Gastrocnemius medialis (tissue), 4 donors: Measurements from ENCODE around the gene AKR1B15. TPM values are rescaled to one million over a fixed set of nuclear protein-coding genes. Genes with fewer than 3 reads are reported as not detected.
"Not testable (repeated sequence)": the region's sequence is repeated elsewhere in the genome, so short reads cannot be mapped to it uniquely, and the experiment has no call there.

ENCODE experiments used
- ATAC-seq, 2 donors: fragments of 150-250 bp; one replicate each; pipeline ENCODE4 v1.9.1; 2016
- DNase-seq, 2 donors: peaks; one replicate each; pipeline ENCODE4 v3.0.0-alpha.2; 2019
- H3K27ac ChIP-seq, 4 donors: fragments of 200-600 bp; sonication (generic); 1 replicate in 1 of 4; 2 replicates in 3 of 4; pipeline ENCODE4 v1.5.1; 2016 to 2018; ENCODE audit warnings: mild to moderate bottlenecking in 2 of 4, moderate library complexity in 1 of 4
- H3K27me3 ChIP-seq, 3 donors: fragments of 200-600 bp; sonication (generic) in 2 of 3; 1 replicate in 1 of 3; 2 replicates in 2 of 3; pipeline versions ENCODE4 v1.5.1 to v1.6.0; 2016 to 2019; ENCODE audit warnings: mild to moderate bottlenecking in 1 of 3, moderate library complexity in 1 of 3
- H3K36me3 ChIP-seq, 2 donors: fragments of 200-600 bp; sonication (generic) in 1 of 2; one replicate each; pipeline ENCODE4 v1.5.1; 2017 to 2018
- H3K4me1 ChIP-seq, 2 donors: fragments of 200-600 bp; sonication (generic) in 1 of 2; one replicate each; pipeline ENCODE4 v1.5.1; 2016 to 2017; ENCODE audit warnings: mild to moderate bottlenecking in 2 of 2
- H3K4me3 ChIP-seq, 4 donors: fragments of 200-600 bp; sonication (generic) in 3 of 4; 1 replicate in 1 of 4; 2 replicates in 3 of 4; pipeline ENCODE4 v1.5.1; 2016 to 2019; ENCODE audit warnings: mild to moderate bottlenecking in 2 of 4
- H3K9me3 ChIP-seq, 3 donors: fragments of 200-600 bp; sonication (generic) in 2 of 3; 1 replicate in 1 of 3; 2 replicates in 2 of 3; pipeline ENCODE4 v1.5.1; 2016 to 2019
- POLR2A ChIP-seq, 2 donors: fragments of 450-650 bp; IDR thresholded peaks; one replicate each; pipeline ENCODE4 v1.6.1; 2017; ENCODE audit warnings: antibody characterized with exemption in 2 of 2, mild to moderate bottlenecking in 2 of 2, moderate library complexity in 2 of 2
- in situ Hi-C, 4 donors: fragments of 200-750 bp; cut with MboI; loops; one replicate each; pipeline versions ENCODE4 v1.15.0 to v1.8.0; 2017; ENCODE audit warnings: low sequenced_read_pairs in 4 of 4
- intact Hi-C: fragments of 100-400 bp; cut with DNase I; formaldehyde crosslinking; loops from one replicate; pipeline ENCODE4 v1.15.1; 2023; ENCODE audit warnings: low total_unique reads
- total RNA-seq, 4 donors: library from RNA; depleted of rRNA; stranded (reverse); fragments of >200 nt; gene quantifications; one replicate each; pipeline versions ENCODE4 v1.1.0 to v1.2.3, GENCODE V29; 2016
- TF ChIP-seq, protein P1 (sequence below), 5 experiments: fragments of 450-650 bp in 3 of 5; fragments of 200-600 bp in 2 of 5; sonication (generic) in 2 of 5; IDR thresholded peaks in 4 of 5; conservative IDR thresholded peaks in 1 of 5; 1 replicate in 4 of 5; 2 replicates in 1 of 5; pipeline ENCODE4 v1.5.1; 2016 to 2019; ENCODE audit warnings: antibody characterized with exemption in 5 of 5, mild to moderate bottlenecking in 3 of 5, moderate library complexity in 3 of 5

The AKR1B15 gene
- total RNA-seq, 4 donors from 2014 or later = 1.9 to 77.5 (median 10.3) TPM

DNA sequence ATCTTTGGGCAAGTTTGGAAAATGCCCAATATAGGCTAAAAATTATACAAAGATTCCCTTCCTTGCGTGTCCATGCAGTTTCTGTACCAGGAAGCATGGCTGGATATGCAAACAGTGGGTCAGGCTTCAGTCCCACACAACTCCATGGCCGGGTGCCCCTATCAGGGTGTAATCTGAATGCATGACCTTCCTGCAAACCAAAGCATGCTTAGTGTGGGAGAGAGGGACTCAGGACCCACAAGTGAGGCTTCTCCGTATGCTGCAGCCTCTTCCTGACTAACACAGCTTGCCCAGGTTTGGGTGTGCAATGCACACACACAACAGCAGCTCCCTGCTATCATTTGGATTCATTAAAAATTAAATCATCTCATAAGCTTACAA lies 13.0 kb upstream of the AKR1B15 start:
- intact Hi-C loops (no loop called here), in situ Hi-C loops (no loop called here)
- Histone ChIP-seq H3K27me3 (no peaks in the 10 kb centered on the region), H3K9me3 (no peaks in the 10 kb centered on the region), H3K4me3 (no peak overlapping the region), H3K27ac (peak overlapping the region; percentile 88 to 92 (median 90)), H3K36me3 (peaks cover 0 to 7% of the 10 kb centered on the region in 2 donors), H3K4me1 (peaks cover 46 to 53% of the 10 kb centered on the region in 2 donors)
- TF ChIP-seq POLR2A (IDR thresholded peaks at IDR 0.05) = no peak
- TF ChIP-seq, protein P1, sequence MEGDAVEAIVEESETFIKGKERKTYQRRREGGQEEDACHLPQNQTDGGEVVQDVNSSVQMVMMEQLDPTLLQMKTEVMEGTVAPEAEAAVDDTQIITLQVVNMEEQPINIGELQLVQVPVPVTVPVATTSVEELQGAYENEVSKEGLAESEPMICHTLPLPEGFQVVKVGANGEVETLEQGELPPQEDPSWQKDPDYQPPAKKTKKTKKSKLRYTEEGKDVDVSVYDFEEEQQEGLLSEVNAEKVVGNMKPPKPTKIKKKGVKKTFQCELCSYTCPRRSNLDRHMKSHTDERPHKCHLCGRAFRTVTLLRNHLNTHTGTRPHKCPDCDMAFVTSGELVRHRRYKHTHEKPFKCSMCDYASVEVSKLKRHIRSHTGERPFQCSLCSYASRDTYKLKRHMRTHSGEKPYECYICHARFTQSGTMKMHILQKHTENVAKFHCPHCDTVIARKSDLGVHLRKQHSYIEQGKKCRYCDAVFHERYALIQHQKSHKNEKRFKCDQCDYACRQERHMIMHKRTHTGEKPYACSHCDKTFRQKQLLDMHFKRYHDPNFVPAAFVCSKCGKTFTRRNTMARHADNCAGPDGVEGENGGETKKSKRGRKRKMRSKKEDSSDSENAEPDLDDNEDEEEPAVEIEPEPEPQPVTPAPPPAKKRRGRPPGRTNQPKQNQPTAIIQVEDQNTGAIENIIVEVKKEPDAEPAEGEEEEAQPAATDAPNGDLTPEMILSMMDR (IDR thresholded peaks at IDR 0.05 in 4 of 5, conservative IDR thresholded peaks at IDR 0.05 in 1 of 5) = no peak
- DNase-seq (no peak), ATAC-seq (no peak)

- intact Hi-C loops, ATAC-seq: not testable (repeated sequence)
- peaks cover 42 to 47% of the 10 kb centered on the region in 2 donors for H3K4me1 ChIP-seq
Measured at GRCh38 chr7:134536558-134536957, 12.4 kb upstream of the AKR1B15 start.

GRCh38 chr7:134537273-134537781 lies 11.6 kb upstream of the AKR1B15 start:
- H3K4me3 ChIP-seq, in situ Hi-C loops, DNase-seq, ATAC-seq, H3K9me3 ChIP-seq, intact Hi-C loops, H3K36me3 ChIP-seq, H3K27me3 ChIP-seq: not testable (repeated sequence)
- peaks cover 34 to 41% of the 10 kb centered on the region in 2 donors for H3K4me1 ChIP-seq
- H3K27ac ChIP-seq = peak overlapping the region in 1 of 4 donors; percentile 22

More at GRCh38 chr7:134536558-134536957, 12.4 kb upstream of the AKR1B15 start:
- H3K27ac ChIP-seq = peak overlapping the region in 2 of 4 donors; percentile 88 to 91
- DNase-seq, H3K4me3 ChIP-seq, H3K9me3 ChIP-seq, H3K27me3 ChIP-seq, H3K36me3 ChIP-seq, in situ Hi-C loops: not testable (repeated sequence)

DNA sequence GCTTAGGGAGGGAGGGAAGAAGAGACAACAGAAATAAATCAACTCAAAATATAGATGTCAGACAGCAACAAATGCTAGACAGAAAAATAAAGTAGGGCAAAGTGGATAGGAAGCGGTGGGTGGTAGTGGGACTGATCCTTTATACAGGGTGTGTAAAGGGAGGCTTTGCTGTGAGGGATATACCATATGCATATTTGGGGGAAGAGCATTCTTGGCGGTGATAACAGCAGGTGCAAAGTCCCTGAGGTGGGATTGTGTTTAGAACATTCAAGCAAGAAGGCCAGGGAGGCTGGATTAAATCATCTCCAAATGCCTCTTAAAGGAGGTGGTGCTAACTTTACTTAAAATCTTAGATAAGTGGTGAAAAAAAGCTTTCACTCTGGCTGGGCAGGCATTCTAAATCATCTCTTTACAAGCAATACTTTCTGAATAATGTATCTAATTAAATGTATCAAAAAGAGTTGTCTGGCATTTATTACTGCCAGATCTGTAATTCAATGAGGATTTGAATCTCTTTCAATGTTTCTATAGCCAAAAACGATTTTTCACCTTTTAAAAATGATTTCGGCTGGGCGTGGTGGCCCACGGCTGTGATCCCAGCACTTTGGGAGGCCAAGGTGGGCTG lies 9.4 kb upstream of the AKR1B15 start:
- Histone ChIP-seq H3K4me3 (no peak overlapping the region), H3K27me3 (no peaks in the 10 kb centered on the region), H3K9me3 (no peaks in the 10 kb centered on the region), H3K4me1 (peaks cover 14 to 22% of the 10 kb centered on the region in 2 donors), H3K27ac (no peak overlapping the region), H3K36me3 (peaks cover 0 to 7% of the 10 kb centered on the region in 2 donors)
- TF ChIP-seq, protein P1 (IDR thresholded peaks at IDR 0.05 in 4 of 5, conservative IDR thresholded peaks at IDR 0.05 in 1 of 5) = no peak
- no peak for TF ChIP-seq POLR2A (IDR thresholded peaks at IDR 0.05)
- intact Hi-C loops (no loop called here), in situ Hi-C loops (no loop called here)
- no peak for DNase-seq
- ATAC-seq = no peak

DNA sequence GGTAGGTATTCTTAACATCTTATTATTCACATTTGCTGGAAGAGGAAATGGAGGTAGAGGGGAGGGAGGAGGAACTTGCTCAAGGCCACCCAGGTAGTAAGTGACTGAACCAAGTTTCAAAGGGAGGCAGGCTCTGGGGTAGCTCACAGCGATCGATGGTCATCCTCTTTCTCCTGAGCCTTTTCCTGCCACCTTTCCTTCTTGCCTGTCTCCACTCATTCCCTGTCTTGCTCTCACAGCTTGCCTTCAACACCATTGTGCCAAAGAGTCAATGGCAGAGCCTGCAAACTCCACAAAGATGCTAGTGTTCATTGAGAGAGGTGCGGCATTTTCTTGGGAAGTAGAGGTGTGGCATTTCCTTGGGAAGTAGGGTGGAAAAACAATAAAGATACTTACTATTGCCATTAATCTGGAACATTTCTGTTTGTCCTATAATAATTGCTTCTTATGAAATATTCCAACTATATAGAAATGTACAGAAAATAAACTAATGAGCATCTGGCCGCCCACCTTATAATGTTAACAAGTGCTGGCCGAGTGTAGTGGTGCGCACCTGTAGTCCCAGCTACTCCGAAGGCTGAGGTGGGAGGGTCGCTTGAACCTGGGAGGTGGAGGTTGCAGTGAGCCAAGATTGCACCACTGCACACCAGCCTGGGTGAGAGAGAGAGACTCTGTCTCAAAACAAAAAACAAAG lies 7.3 kb upstream of the AKR1B15 start:
- ATAC-seq, in situ Hi-C loops, intact Hi-C loops, H3K36me3 ChIP-seq, H3K27ac ChIP-seq, H3K4me3 ChIP-seq, H3K9me3 ChIP-seq, DNase-seq, H3K27me3 ChIP-seq, H3K4me1 ChIP-seq: not testable (repeated sequence)

- DNase-seq (no peak), ATAC-seq (no peak)
- Histone ChIP-seq H3K36me3 (peaks cover 0 to 7% of the 10 kb centered on the region in 2 donors), H3K27ac (no peak overlapping the region), H3K4me3 (no peak overlapping the region), H3K9me3 (no peaks in the 10 kb centered on the region), H3K27me3 (no peaks in the 10 kb centered on the region), H3K4me1 (peaks cover 7 to 8% of the 10 kb centered on the region in 2 donors)
- in situ Hi-C loops = no loop called here
- TF ChIP-seq, protein P1 (IDR thresholded peaks at IDR 0.05 in 4 of 5, conservative IDR thresholded peaks at IDR 0.05 in 1 of 5) = no peak
- TF ChIP-seq POLR2A (IDR thresholded peaks at IDR 0.05) = no peak
- intact Hi-C loops = no loop called here
Measured at GRCh38 chr7:134542195-134542771, 6.6 kb upstream of the AKR1B15 start.
